ENCODE data around the gene DBH. TPM values are rescaled to one million over a fixed set of nuclear protein-coding genes. Genes with fewer than 3 reads are reported as not detected.

The DBH gene
- total and polyA plus RNA-seq, 2 donors (not counting 1 experiment from before 2014, with no cell fraction given): not detected

- H3K4me3 Mint-ChIP-seq: no peak overlapping the region
These were observed 20.3 kb downstream of the DBH start for GRCh38 chr9:133656211-133657119.

More at GRCh38 chr9:133656211-133657119, 20.3 kb downstream of the DBH start:
- Histone ChIP-seq H3K4me2 (replicated peaks; ENCODE audit: low read depth, low read length, poor library complexity, severe bottlenecking) (no peak overlapping the region), H3K9me3 (ENCODE audit: control extremely low read depth in 1 of 3, control insufficient read depth in 2 of 3, insufficient read depth in 1 of 3, low read length in 2 of 3) (no peaks in the 10 kb centered on the region), H3K36me3 (replicated peaks in 1 of 2; ENCODE audit: control extremely low read depth in 1 of 2, control insufficient read depth in 1 of 2, extremely low read depth in 1 of 2, insufficient read depth in 2 of 2, low read length in 1 of 2) (no peaks in the 10 kb centered on the region), H3K27ac (ENCODE audit: low read length in 2 of 2) (no peak overlapping the region), H3K79me2 (ENCODE audit: control insufficient read depth, insufficient read depth, low read length) (no peaks in the 10 kb centered on the region), H4K20me1 (ENCODE audit: control insufficient read depth, insufficient read depth, low read length, poor library complexity, severe bottlenecking) (no peaks in the 10 kb centered on the region), H3K9ac (ENCODE audit: low read length) (no peak overlapping the region), H3K27me3 (replicated peaks in 1 of 4; ENCODE audit: control extremely low read depth in 1 of 4, control insufficient read depth in 3 of 4, insufficient read depth in 4 of 4, low read length in 3 of 4) (peaks cover 0 to 58% (median 8%) of the 10 kb centered on the region in 4 experiments), H3K4me3 (ENCODE audit: control extremely low read depth in 1 of 5, extremely low read depth in 1 of 5, insufficient read depth in 1 of 5, low read depth in 2 of 5, low read length in 4 of 5) (no peak overlapping the region), H2AFZ (ENCODE audit: insufficient read depth, low read depth, low read length, poor library complexity, severe bottlenecking) (no peak overlapping the region), H3K4me1 (ENCODE audit: control insufficient read depth in 2 of 2, insufficient read depth in 2 of 2, low read length in 2 of 2) (no peaks in the 10 kb centered on the region)
- ChIA-PET POLR2A (no interaction called here), CTCF (no interaction called here)
- WGBS (ENCODE audit: insufficient coverage): 68% methylated on average over 33 of the region's 36 CpGs
- intact Hi-C loops (cut with micrococcal nuclease): no loop called here
- DNase-seq (no peak), ATAC-seq (ENCODE audit: low read depth) (no peak)
- Mint-ChIP-seq H3K27me3 (peaks cover 60% of the 10 kb centered on the region), H3K9me3 (ENCODE audit: insufficient read depth) (no peaks in the 10 kb centered on the region), H3K27ac (no peak overlapping the region), H3K4me1 (peaks cover 3% of the 10 kb centered on the region)
- TF ChIP-seq CTCF (IDR thresholded peaks at IDR 0.05) (no peak), EZH2 (IDR thresholded peaks at IDR 0.05; ENCODE audit: borderline replicate concordance, insufficient read depth, low read depth, low read length, poor library complexity, severe bottlenecking) (no peak)
